Measurements from ENCODE around the gene ARHGAP44. TPM values are rescaled to one million over a fixed set of nuclear protein-coding genes. Genes with fewer than 3 reads are reported as not detected.

The ARHGAP44 gene
- total RNA-seq, 1 experiment from 2014 or later = 7.3 TPM

DNA sequence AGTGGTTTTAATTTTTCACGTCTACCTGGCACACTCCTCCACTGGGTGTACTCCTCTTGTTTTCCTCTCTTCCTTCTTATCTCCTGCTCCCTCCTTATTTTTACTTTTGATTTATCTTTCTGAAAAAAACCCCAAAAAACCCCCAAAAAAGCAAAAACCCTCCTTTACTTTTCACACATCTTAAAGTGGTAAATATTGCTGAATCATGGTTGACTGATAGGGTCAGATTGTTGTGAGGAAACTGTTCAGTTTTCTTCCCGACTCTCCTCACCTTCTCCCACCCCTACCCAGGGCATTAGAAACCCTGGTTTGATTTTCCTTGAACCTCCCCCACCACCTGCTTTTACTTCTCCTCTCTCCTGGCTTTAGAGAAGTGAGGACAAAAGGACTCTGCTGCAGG is 25.4 kb downstream of the ARHGAP44 start:
- H3K9me3 ChIP-seq (ENCODE audit: control insufficient read depth in 1 of 2, insufficient read depth in 1 of 2, low read depth in 1 of 2, low read length in 2 of 2) = no peaks in the 10 kb centered on the region
- H4K20me1 ChIP-seq (ENCODE audit: insufficient read depth) = no peaks in the 10 kb centered on the region
- no peak overlapping the region for H3K9ac ChIP-seq (ENCODE audit: low read length)
- RAD21 ChIA-PET (ENCODE audit: low non-redundant PET in 1 of 2, low total read pairs in 2 of 2, uncharacterized antibody in 2 of 2, unreplicated experiment in 2 of 2) = no interaction called here
- CTCF ChIA-PET = no interaction called here
- no peak overlapping the region for H3K4me2 ChIP-seq (ENCODE audit: low read length)
- DNase-seq (ENCODE audit: low read depth, low spot score) (no peak), ATAC-seq (no peak)
- H3K4me3 ChIP-seq (replicated peaks in 1 of 2; ENCODE audit: low read depth in 1 of 2, low read length in 2 of 2) = no peak overlapping the region
- 0 out of 2 replicates have a peak, but pooled peaks cover 3% of the 10 kb centered on the region for H3K27me3 ChIP-seq (ENCODE audit: insufficient read depth, low read length)
- no peaks in the 10 kb centered on the region for H3K9me2 ChIP-seq (ENCODE audit: insufficient read depth)
- POLR2A ChIA-PET = no interaction called here
- no peaks in the 10 kb centered on the region for H3K79me2 ChIP-seq (ENCODE audit: insufficient read depth, low read length)
- H3K27ac ChIP-seq (ENCODE audit: low read depth, low read length) = no peak overlapping the region
- no peak for TF ChIP-seq EZH2phosphoT487 (IDR thresholded peaks at IDR 0.05; ENCODE audit: borderline replicate concordance)
- TF ChIP-seq JUND (IDR thresholded peaks at IDR 0.05) = no peak
- TF ChIP-seq CEBPB (IDR thresholded peaks at IDR 0.05; ENCODE audit: low read depth) = no peak
- no peak for TF ChIP-seq SRF (IDR thresholded peaks at IDR 0.05; ENCODE audit: low read depth)
- no peak for TF ChIP-seq TCF7L2 (IDR thresholded peaks at IDR 0.05; ENCODE audit: borderline replicate concordance, extremely low read depth, insufficient read depth, insufficient read length)
- no peak for TF ChIP-seq ZBTB33 (IDR thresholded peaks at IDR 0.05; ENCODE audit: extremely low read depth, insufficient replicate concordance, low read length)
- intact Hi-C loops (cut with micrococcal nuclease) = no loop called here
- no TSS peak for BruUV-seq (replicated peaks)
- H3K36me3 ChIP-seq (ENCODE audit: control insufficient read depth in 1 of 2, insufficient read depth in 2 of 2, low read length in 2 of 2) = no peaks in the 10 kb centered on the region
- no peak overlapping the region for H2AFZ ChIP-seq (ENCODE audit: low read depth, low read length, poor library complexity, severe bottlenecking)
- no peaks in the 10 kb centered on the region for H3K4me1 ChIP-seq (ENCODE audit: control insufficient read depth in 1 of 2, insufficient read depth in 2 of 2, low read length in 2 of 2)

- ATAC-seq = no peak
- no peak overlapping the region for H3K27ac ChIP-seq (ENCODE audit: low read depth, low read length)
- no peaks in the 10 kb centered on the region for H4K20me1 ChIP-seq (ENCODE audit: insufficient read depth)
- DNase-seq (ENCODE audit: low read depth, low spot score) = no peak
- H3K27me3 ChIP-seq (ENCODE audit: insufficient read depth, low read length) = 0 out of 2 replicates have a peak, but pooled peaks cover 3% of the 10 kb centered on the region
- H3K36me3 ChIP-seq (ENCODE audit: control insufficient read depth in 1 of 2, insufficient read depth in 2 of 2, low read length in 2 of 2) = no peaks in the 10 kb centered on the region
- no peak overlapping the region for H3K4me2 ChIP-seq (ENCODE audit: low read length)
- ChIA-PET CTCF (no interaction called here), RAD21 (ENCODE audit: low non-redundant PET in 1 of 2, low total read pairs in 2 of 2, uncharacterized antibody in 2 of 2, unreplicated experiment in 2 of 2) (no interaction called here), POLR2A (no interaction called here)
- no peaks in the 10 kb centered on the region for H3K9me2 ChIP-seq (ENCODE audit: insufficient read depth)
- H3K4me1 ChIP-seq (ENCODE audit: control insufficient read depth in 1 of 2, insufficient read depth in 2 of 2, low read length in 2 of 2) = no peaks in the 10 kb centered on the region
- no peaks in the 10 kb centered on the region for H3K79me2 ChIP-seq (ENCODE audit: insufficient read depth, low read length)
- no peak overlapping the region for H3K9ac ChIP-seq (ENCODE audit: low read length)
- intact Hi-C loops (cut with micrococcal nuclease) = no loop called here
- H3K9me3 ChIP-seq (ENCODE audit: control insufficient read depth in 1 of 2, insufficient read depth in 1 of 2, low read depth in 1 of 2, low read length in 2 of 2) = no peaks in the 10 kb centered on the region
- H2AFZ ChIP-seq (ENCODE audit: low read depth, low read length, poor library complexity, severe bottlenecking) = no peak overlapping the region
- BruUV-seq (replicated peaks) = no TSS peak
- no peak overlapping the region for H3K4me3 ChIP-seq (replicated peaks in 1 of 2; ENCODE audit: low read depth in 1 of 2, low read length in 2 of 2)
- no peak for TF ChIP-seq REST (IDR thresholded peaks at IDR 0.05; ENCODE audit: low read depth)
- TF ChIP-seq JUND (IDR thresholded peaks at IDR 0.05) = no peak
- TF ChIP-seq EGR1 (IDR thresholded peaks at IDR 0.05; ENCODE audit: low read depth) = no peak
- TF ChIP-seq ZBTB33 (IDR thresholded peaks at IDR 0.05; ENCODE audit: extremely low read depth, insufficient replicate concordance, low read length) = no peak
- TF ChIP-seq EZH2 (IDR thresholded peaks at IDR 0.05) = no peak
- no peak for TF ChIP-seq ELF1 (IDR thresholded peaks at IDR 0.05; ENCODE audit: borderline replicate concordance, low read depth)
- no peak for TF ChIP-seq FOSL1 (IDR thresholded peaks at IDR 0.05; ENCODE audit: low read depth)
- no peak for TF ChIP-seq ZNF274 (IDR thresholded peaks at IDR 0.05; ENCODE audit: low read depth, low read length)
- no peak for TF ChIP-seq SRF (IDR thresholded peaks at IDR 0.05; ENCODE audit: low read depth)
These were observed 26.4 kb downstream of the ARHGAP44 start for GRCh38 chr17:12815642-12816141.
